K562 (cell line): ENCODE measurements around the gene TTLL3. TPM values are rescaled to one million over a fixed set of nuclear protein-coding genes. Genes with fewer than 3 reads are reported as not detected.

Experiments used
- ARID1B ChIP-seq: fragments of 450-650 bp; IDR thresholded peaks from 2 replicates; pipeline ENCODE4 v1.6.1; 2016; ENCODE audit warnings: antibody characterized with exemption, mild to moderate bottlenecking, inconsistent platforms
- ATF7 ChIP-seq: fragments of 450-650 bp; IDR thresholded peaks from 2 replicates; pipeline ENCODE4 v1.7.1; 2014; ENCODE audit warnings: mild to moderate bottlenecking, moderate library complexity
- EZH2 ChIP-seq: IDR thresholded peaks from 2 replicates; pipeline ENCODE4 v1.6.1; 2012; ENCODE audit warnings: low read depth, mild to moderate bottlenecking, inconsistent platforms, low read length, borderline replicate concordance
- HDGF ChIP-seq: fragments of 450-650 bp; IDR thresholded peaks from 2 replicates; pipeline ENCODE4 v1.6.1; 2016
- HLTF ChIP-seq: fragments of 450-650 bp; IDR thresholded peaks from 2 replicates; pipeline ENCODE4 v1.6.1; 2016
- L3MBTL2 ChIP-seq: fragments of 450-650 bp; IDR thresholded peaks from 2 replicates; pipeline ENCODE4 v1.6.1; 2016; ENCODE audit warnings: mild to moderate bottlenecking, moderate library complexity
- MTA3 ChIP-seq: fragments of 450-650 bp; formaldehyde crosslinking; IDR thresholded peaks from 2 replicates; pipeline ENCODE4 v1.6.1; 2017; ENCODE audit warnings: mild to moderate bottlenecking, borderline replicate concordance
- MYC ChIP-seq, 2 experiments: fragments of 250-450 bp in 1 of 2; sonication (Bioruptor Pico) in 1 of 2; IDR thresholded peaks; 2 replicates each; pipeline versions ENCODE4 v1.5.1 to v1.6.1; 2012 to 2021; ENCODE audit warnings: low read depth in 2 of 2, borderline replicate concordance in 1 of 2, improper control_type of control experiment in 1 of 2, low read length in 1 of 2, mild to moderate bottlenecking in 1 of 2, moderate library complexity in 1 of 2
- SIN3A ChIP-seq, 2 experiments: fragments of 150-350 bp in 1 of 2; IDR thresholded peaks; 2 replicates each; pipeline ENCODE4 v1.6.1; 2011 to 2016; ENCODE audit warnings: borderline replicate concordance in 2 of 2, low read depth in 2 of 2, low read length in 2 of 2, mild to moderate bottlenecking in 2 of 2, moderate library complexity in 2 of 2; ENCODE audit not compliant: control insufficient read depth in 1 of 2
- TEAD1 ChIP-seq, 2 experiments: fragments of 450-650 bp in 1 of 2; sonication (generic) in 1 of 2; formaldehyde crosslinking; IDR thresholded peaks; 2 replicates each; pipeline versions ENCODE4 v1.4.0 to v1.8.0; 2020 to 2022; ENCODE audit warnings: mild to moderate bottlenecking in 2 of 2, missing genetic modification reagents in 1 of 2
- ZNF324 ChIP-seq: fragments of 250-450 bp; sonication (Bioruptor Pico); IDR thresholded peaks from 2 replicates; pipeline ENCODE4 v1.4.0; 2020; ENCODE audit warnings: mild to moderate bottlenecking
- ZNF431 ChIP-seq: sonication (generic); formaldehyde crosslinking; IDR thresholded peaks from 2 replicates; pipeline ENCODE4 v1.8.0; 2022; ENCODE audit warnings: mild to moderate bottlenecking, missing genetic modification reagents
- polyA plus RNA-seq, 8 experiments: library from polyadenylated mRNA; depleted of rRNA in 4 of 8; stranded (reverse) in 5 of 8; unstranded in 3 of 8; fragments of >200 nt; fragmentation: Nextera tagmentation in 2 of 8; fragmentation: Illumina TruSeq in 1 of 8; extraction: Ambion mirVana in 2 of 8; extraction: Trizol in 1 of 8; gene quantifications; 2 replicates each; pipeline versions ENCODE4 v1.2.1 to v1.2.3, GENCODE V29; 2011 to 2014; ENCODE audit warnings: inconsistent platforms in 1 of 8, missing spikeins in 1 of 8
- total RNA-seq, 7 experiments: library from RNA; depleted of rRNA in 6 of 7; stranded (reverse); fragments of >200 nt in 6 of 7; fragmentation: Illumina TruSeq in 2 of 7; extraction: Trizol in 2 of 7; gene quantifications; 2 replicates each; pipeline versions ENCODE4 v1.2.1 to v1.2.3, GENCODE V29; 2011 to 2021; ENCODE audit warnings: low replicate concordance in 1 of 7
- TF ChIP-seq, protein P1 (sequence below): sonication (generic); formaldehyde crosslinking; IDR thresholded peaks from 2 replicates; pipeline ENCODE4 v1.8.0; 2023; ENCODE audit warnings: mild to moderate bottlenecking, missing genetic modification reagents
- TF ChIP-seq, protein P2 (sequence below): sonication (generic); formaldehyde crosslinking; IDR thresholded peaks from 2 replicates; pipeline ENCODE4 v1.8.1; 2023; ENCODE audit warnings: mild to moderate bottlenecking, missing genetic modification reagents

TTLL3 gene
- total and polyA plus RNA-seq, 9 of the 15 experiments (the other 6 are each of a cell fraction or from before 2014, with no cell fraction given) = 8.9 to 106 (median 33.2) TPM

DNA sequence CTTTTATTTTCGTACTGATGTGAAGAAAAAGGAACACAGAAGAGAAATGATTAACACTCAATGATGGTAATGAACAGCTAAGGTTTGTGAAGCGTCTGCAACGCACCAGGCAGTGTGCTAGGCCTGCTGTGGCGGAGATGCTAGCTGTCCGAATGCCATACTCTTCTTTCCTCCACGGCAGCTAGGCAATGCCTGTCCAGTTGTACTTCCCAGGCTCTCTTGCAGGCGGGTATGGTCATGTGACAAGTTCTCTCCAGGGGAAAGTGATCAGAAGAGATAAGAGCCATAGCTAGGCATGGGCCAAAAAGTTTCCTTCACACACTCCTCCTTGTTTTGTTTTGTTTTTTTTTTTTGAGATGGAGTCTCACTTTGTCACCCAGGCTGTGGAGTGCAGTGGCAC is 24.5 kb upstream of the TTLL3 start (continued):
- TF ChIP-seq, protein P1, sequence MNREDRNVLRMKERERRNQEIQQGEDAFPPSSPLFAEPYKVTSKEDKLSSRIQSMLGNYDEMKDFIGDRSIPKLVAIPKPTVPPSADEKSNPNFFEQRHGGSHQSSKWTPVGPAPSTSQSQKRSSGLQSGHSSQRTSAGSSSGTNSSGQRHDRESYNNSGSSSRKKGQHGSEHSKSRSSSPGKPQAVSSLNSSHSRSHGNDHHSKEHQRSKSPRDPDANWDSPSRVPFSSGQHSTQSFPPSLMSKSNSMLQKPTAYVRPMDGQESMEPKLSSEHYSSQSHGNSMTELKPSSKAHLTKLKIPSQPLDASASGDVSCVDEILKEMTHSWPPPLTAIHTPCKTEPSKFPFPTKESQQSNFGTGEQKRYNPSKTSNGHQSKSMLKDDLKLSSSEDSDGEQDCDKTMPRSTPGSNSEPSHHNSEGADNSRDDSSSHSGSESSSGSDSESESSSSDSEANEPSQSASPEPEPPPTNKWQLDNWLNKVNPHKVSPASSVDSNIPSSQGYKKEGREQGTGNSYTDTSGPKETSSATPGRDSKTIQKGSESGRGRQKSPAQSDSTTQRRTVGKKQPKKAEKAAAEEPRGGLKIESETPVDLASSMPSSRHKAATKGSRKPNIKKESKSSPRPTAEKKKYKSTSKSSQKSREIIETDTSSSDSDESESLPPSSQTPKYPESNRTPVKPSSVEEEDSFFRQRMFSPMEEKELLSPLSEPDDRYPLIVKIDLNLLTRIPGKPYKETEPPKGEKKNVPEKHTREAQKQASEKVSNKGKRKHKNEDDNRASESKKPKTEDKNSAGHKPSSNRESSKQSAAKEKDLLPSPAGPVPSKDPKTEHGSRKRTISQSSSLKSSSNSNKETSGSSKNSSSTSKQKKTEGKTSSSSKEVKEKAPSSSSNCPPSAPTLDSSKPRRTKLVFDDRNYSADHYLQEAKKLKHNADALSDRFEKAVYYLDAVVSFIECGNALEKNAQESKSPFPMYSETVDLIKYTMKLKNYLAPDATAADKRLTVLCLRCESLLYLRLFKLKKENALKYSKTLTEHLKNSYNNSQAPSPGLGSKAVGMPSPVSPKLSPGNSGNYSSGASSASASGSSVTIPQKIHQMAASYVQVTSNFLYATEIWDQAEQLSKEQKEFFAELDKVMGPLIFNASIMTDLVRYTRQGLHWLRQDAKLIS (CRISPR knock-in tag) = 0 out of 2 replicates have a peak, but pooled peaks have one; percentile 14
- TF ChIP-seq ZNF324 (peak; percentile 45; the same call in 1 of the 2 replicates), HDGF (0 out of 2 replicates have a peak, but pooled peaks have one; percentile 81), EZH2 (no peak), MYC (IDR thresholded peaks at IDR 0.05; ENCODE audit: low read depth, low read length) (0 out of 2 replicates have a peak, but pooled peaks have one; percentile 30), MYC (CRISPR knock-in tag; IDR thresholded peaks at IDR 0.05; ENCODE audit: borderline replicate concordance, low read depth) (no peak), MTA3 (0 out of 2 replicates have a peak, but pooled peaks have one; percentile 15), ATF7 (0 out of 2 replicates have a peak, but pooled peaks have one; percentile 20), ZNF431 (no peak), TEAD1 (CRISPR knock-in tag; IDR thresholded peaks at IDR 0.05) (peak in 1 of 2 experiments; percentile 47; a peak in 1 of 4 replicates), HLTF (peak; percentile 47; the same call in 1 of the 2 replicates), L3MBTL2 (peak; percentile 8; the same call in 1 of the 2 replicates), ARID1B (no peak), SIN3A (IDR thresholded peaks at IDR 0.05; ENCODE audit: borderline replicate concordance in 2 of 2, control insufficient read depth in 1 of 2, low read depth in 2 of 2, low read length in 2 of 2) (no peak)
- TF ChIP-seq, protein P2, sequence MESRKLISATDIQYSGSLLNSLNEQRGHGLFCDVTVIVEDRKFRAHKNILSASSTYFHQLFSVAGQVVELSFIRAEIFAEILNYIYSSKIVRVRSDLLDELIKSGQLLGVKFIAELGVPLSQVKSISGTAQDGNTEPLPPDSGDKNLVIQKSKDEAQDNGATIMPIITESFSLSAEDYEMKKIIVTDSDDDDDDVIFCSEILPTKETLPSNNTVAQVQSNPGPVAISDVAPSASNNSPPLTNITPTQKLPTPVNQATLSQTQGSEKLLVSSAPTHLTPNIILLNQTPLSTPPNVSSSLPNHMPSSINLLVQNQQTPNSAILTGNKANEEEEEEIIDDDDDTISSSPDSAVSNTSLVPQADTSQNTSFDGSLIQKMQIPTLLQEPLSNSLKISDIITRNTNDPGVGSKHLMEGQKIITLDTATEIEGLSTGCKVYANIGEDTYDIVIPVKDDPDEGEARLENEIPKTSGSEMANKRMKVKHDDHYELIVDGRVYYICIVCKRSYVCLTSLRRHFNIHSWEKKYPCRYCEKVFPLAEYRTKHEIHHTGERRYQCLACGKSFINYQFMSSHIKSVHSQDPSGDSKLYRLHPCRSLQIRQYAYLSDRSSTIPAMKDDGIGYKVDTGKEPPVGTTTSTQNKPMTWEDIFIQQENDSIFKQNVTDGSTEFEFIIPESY = peak; percentile 94
